ENCODE results near the gene RXFP2.

DNA sequence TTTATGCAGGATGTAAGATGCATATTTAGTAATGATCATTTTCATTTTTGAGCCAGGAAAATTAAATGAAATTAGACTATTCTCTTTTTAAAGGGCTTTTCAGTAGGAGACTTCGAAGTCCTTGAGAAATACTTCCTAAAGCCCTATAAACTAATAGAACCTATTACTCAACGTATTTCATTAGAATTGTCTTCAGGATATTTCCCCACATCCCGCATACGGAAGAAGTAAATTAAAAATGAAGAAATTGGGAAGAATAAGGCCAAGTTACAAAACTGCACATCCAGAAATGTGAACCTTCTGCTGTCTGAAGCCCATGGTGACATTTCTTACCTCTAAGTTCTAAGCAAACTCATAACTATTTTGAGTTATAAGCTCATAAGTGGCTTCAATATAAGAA is 66.5 kb downstream of the RXFP2 start:
- TF ChIP-seq, protein P1, sequence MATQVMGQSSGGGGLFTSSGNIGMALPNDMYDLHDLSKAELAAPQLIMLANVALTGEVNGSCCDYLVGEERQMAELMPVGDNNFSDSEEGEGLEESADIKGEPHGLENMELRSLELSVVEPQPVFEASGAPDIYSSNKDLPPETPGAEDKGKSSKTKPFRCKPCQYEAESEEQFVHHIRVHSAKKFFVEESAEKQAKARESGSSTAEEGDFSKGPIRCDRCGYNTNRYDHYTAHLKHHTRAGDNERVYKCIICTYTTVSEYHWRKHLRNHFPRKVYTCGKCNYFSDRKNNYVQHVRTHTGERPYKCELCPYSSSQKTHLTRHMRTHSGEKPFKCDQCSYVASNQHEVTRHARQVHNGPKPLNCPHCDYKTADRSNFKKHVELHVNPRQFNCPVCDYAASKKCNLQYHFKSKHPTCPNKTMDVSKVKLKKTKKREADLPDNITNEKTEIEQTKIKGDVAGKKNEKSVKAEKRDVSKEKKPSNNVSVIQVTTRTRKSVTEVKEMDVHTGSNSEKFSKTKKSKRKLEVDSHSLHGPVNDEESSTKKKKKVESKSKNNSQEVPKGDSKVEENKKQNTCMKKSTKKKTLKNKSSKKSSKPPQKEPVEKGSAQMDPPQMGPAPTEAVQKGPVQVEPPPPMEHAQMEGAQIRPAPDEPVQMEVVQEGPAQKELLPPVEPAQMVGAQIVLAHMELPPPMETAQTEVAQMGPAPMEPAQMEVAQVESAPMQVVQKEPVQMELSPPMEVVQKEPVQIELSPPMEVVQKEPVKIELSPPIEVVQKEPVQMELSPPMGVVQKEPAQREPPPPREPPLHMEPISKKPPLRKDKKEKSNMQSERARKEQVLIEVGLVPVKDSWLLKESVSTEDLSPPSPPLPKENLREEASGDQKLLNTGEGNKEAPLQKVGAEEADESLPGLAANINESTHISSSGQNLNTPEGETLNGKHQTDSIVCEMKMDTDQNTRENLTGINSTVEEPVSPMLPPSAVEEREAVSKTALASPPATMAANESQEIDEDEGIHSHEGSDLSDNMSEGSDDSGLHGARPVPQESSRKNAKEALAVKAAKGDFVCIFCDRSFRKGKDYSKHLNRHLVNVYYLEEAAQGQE (IDR thresholded peaks at IDR 0.05; ENCODE audit: low read depth, low read length) = no peak
- TF ChIP-seq FOSL2 (IDR thresholded peaks at IDR 0.05; ENCODE audit: borderline replicate concordance, low read depth) = no peak
- TF ChIP-seq, protein P2, sequence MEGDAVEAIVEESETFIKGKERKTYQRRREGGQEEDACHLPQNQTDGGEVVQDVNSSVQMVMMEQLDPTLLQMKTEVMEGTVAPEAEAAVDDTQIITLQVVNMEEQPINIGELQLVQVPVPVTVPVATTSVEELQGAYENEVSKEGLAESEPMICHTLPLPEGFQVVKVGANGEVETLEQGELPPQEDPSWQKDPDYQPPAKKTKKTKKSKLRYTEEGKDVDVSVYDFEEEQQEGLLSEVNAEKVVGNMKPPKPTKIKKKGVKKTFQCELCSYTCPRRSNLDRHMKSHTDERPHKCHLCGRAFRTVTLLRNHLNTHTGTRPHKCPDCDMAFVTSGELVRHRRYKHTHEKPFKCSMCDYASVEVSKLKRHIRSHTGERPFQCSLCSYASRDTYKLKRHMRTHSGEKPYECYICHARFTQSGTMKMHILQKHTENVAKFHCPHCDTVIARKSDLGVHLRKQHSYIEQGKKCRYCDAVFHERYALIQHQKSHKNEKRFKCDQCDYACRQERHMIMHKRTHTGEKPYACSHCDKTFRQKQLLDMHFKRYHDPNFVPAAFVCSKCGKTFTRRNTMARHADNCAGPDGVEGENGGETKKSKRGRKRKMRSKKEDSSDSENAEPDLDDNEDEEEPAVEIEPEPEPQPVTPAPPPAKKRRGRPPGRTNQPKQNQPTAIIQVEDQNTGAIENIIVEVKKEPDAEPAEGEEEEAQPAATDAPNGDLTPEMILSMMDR (IDR thresholded peaks at IDR 0.05) = no peak
- TF ChIP-seq SIN3A (IDR thresholded peaks at IDR 0.05; ENCODE audit: borderline replicate concordance, low read depth, low read length) = no peak
- TF ChIP-seq POLR2AphosphoS5 (IDR thresholded peaks at IDR 0.05; ENCODE audit: low read depth, low read length) = no peak
- no peak for TF ChIP-seq TAF1 (IDR thresholded peaks at IDR 0.05; ENCODE audit: borderline replicate concordance, low read depth, low read length)
- no peak for TF ChIP-seq GABPA (IDR thresholded peaks at IDR 0.05; ENCODE audit: low read depth)
- TF ChIP-seq EZH2phosphoT487 (IDR thresholded peaks at IDR 0.05; ENCODE audit: borderline replicate concordance, low read depth) = no peak

Data from SK-N-SH (cell line).